Activated CD8-positive, alpha-beta memory T cell treated with anti-CD3 and anti-CD28 coated beads, Interleukin-2, amount 50 U/mL, for 24 hours (primary cell): ENCODE data around the gene SEMA4F.
"Not testable (repeated sequence)": the region's sequence is repeated elsewhere in the genome, so short reads cannot be mapped to it uniquely, and the experiment has no call there.

Experiments
- DNase-seq: peaks from one replicate; pipeline ENCODE4 v3.0.0-alpha.2; 2020; ENCODE audit errors: extremely low read depth

SEMA4F gene, protein sequence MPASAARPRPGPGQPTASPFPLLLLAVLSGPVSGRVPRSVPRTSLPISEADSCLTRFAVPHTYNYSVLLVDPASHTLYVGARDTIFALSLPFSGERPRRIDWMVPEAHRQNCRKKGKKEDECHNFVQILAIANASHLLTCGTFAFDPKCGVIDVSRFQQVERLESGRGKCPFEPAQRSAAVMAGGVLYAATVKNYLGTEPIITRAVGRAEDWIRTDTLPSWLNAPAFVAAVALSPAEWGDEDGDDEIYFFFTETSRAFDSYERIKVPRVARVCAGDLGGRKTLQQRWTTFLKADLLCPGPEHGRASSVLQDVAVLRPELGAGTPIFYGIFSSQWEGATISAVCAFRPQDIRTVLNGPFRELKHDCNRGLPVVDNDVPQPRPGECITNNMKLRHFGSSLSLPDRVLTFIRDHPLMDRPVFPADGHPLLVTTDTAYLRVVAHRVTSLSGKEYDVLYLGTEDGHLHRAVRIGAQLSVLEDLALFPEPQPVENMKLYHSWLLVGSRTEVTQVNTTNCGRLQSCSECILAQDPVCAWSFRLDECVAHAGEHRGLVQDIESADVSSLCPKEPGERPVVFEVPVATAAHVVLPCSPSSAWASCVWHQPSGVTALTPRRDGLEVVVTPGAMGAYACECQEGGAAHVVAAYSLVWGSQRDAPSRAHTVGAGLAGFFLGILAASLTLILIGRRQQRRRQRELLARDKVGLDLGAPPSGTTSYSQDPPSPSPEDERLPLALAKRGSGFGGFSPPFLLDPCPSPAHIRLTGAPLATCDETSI

GRCh38 chr2:74653985-74654882 is at the start of gene SEMA4F:
Gene SEMA4F (plus strand): TSS chr2:74654247. CDS start chr2:74654377, 130 bp downstream.
- peak; percentile 85 for DNase-seq

DNA sequence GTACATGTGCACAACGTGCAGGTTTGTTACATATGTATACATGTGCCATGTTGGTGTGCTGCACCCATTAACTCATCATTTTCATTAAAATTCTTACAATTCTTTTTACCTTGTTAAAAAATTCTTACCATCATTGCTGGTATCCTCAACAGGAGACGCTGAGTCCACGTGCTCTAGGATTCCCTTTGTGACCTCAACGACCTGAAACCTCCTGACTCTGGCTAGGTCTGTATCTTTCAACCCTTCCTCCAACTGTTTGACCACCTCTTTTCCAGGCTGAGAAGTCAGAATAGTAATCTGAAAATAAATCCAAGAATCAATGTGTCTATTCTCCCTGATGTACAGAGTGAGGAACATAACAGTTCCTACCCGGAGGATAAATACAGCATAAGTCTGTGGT is 47.1 kb upstream of the SEMA4F start:
- no peak for DNase-seq

- no peak for DNase-seq
Observed at GRCh38 chr2:74617122-74617521, 36.9 kb upstream of the SEMA4F start.

- DNase-seq, result no peak
Observed at GRCh38 chr2:74618410-74619083, 35.5 kb upstream of the SEMA4F start.

DNA sequence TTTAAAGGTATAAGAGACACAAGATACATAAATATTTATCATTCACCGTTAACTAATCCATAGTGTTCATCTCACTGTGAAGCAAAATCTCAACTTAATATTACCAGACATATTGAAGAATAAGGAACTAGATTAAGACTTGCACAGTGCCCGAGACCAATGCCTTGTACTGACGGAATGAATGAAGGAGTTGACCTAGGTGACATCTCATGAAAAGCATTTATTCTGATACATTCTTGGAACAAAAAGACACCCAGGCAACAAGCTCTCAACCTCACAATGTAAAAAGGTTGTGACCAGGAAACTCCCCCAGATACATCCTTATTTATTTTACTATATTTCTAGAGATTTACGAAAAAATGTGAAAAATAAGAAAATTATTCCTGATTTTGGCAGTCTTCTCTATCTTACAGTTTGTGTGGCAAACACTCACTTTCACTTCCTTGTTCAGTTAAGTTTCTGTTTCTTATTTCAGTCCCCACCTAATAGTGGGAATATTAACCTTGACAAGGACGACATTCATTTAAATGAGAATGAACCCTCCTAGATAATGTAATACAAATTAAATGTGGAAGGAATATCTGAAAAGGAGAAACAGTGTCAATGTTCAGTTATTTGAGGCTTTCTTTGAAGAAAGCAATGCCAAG is 34.3 kb upstream of the SEMA4F start:
- no peak for DNase-seq

DNA sequence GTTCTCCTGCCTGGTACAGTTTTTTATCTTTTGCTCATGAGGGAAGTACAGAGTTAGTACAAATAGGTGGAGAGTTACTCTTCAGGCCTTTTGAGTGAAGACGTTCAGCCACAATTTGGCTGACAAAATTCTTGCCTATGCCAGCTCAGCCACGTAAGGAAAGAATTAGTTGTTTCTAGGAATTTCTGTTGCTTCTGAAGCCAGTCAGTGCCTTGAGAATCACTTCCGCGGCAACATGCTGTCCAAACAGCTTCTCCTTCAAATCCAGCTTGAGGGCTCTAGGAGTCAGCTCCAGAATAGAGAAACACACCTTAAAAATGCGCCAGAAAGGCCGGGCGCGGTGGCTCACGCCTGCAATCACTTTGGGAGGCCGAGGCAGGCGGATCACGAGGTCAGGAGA is 33.4 kb upstream of the SEMA4F start:
- DNase-seq, result no peak

GRCh38 chr2:74625658-74626425 is 28.2 kb upstream of the SEMA4F start:
- DNase-seq, result no peak

- no peak for DNase-seq
Observed at GRCh38 chr2:74628538-74629105, 25.4 kb upstream of the SEMA4F start.

DNA sequence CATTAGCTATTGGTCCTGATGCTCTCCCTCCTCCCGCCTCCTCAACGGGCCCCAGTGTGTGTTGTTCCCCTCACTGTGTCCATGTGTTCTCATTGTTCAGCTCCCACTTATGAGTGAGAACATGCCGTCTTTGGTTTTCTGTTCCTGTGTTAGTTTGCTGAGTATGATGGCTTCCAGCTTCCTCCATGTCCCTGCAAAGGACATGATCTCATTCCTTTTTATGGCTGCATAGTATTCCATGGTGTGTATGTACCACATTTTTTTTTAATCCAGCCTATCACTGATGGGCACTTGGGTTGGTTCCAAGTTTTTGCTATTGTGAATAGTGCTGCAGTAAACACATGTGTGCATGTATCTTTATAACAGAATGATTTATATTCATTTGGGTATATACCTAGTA is 23.6 kb upstream of the SEMA4F start:
- not testable (repeated sequence) for DNase-seq

- DNase-seq, result no peak
Observed at GRCh38 chr2:74632209-74632938, 21.7 kb upstream of the SEMA4F start.

DNA sequence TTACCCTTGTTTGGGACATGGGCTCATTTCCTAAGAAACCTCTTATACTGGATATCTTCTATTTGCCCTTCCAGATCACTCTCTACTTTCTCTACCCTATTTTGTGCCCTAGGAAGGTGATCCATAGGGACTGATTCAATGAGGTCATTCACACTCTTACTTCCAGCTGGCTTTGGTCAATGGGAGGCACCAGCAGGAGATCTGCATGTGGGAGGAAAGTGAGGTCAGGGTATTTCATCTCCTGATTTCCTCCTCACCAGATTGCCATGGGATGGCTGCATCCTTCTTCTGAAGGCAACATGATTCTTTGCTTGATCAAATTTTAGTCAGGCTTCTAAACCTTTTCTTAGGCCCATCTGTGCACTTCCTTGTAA is 21.1 kb upstream of the SEMA4F start:
- DNase-seq, result no peak

DNA sequence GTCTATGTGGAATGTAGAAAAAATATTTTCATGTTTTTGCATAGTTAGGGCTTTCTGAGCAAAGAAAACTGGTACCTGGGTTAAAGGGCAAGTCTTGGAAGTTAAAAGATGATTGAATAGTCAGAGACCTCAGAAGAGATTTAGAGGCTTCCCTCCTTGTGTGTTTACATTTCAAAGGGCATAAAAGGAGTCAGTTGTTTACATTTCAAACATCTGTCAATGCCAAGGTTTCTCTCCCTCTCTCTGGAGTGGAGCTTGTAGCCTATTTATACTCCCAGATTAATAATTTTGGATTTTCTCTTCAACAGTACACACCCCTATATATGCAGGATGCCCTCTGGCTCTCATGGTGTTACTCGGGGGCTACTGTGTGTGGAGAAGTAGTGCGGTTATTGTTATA is 14.5 kb upstream of the SEMA4F start:
- no peak for DNase-seq

DNA sequence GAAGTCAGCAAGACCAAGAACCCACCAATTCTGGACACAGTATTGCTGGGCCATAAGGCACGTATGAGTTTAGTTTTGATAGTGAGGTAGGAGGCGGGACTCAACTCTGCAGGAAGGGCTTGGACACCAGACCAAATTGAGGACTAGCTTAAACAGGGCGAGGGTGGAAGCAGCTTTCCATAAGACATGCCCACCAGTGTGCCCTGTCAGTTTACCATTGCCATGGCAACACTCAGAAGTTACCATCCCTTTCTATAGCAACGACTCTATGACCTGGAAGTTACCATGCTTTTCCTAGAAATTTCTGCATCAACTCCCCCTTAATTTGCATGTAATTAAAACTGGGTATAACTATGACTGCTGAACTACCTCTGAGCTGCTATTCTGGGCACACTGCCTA is 8.7 kb upstream of the SEMA4F start:
- DNase-seq, result no peak

GRCh38 chr2:74646201-74646600 is 7.8 kb upstream of the SEMA4F start:
- DNase-seq, result no peak

GRCh38 chr2:74646834-74647482 is 7.1 kb upstream of the SEMA4F start:
- no peak for DNase-seq

GRCh38 chr2:74648009-74648443 is 6.0 kb upstream of the SEMA4F start, which contains the start of gene M1AP:
Gene M1AP (minus strand): TSS chr2:74648330. CDS start chr2:74640275, 8,055 bp downstream.
- no peak for DNase-seq

DNA sequence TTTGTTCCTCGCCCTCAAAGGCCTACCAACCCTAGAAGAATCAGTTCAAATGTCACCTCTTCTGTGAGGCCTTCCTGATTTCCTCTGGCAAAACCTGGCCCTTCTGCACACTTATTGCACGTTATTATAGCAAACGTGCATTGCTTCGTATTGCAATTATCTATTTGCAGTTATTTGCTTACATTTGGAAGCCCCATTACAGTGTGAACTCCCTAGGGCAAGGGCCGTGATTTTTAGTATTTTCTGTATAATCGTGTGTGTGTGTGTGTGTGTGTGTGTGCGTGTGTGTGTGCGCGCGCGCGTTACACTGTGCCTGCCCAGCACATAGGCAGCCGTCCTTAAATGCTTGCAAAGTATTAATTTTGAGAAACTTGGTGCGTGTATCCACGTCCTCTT is 460 bp upstream of the SEMA4F start:
- DNase-seq, result no peak

DNA sequence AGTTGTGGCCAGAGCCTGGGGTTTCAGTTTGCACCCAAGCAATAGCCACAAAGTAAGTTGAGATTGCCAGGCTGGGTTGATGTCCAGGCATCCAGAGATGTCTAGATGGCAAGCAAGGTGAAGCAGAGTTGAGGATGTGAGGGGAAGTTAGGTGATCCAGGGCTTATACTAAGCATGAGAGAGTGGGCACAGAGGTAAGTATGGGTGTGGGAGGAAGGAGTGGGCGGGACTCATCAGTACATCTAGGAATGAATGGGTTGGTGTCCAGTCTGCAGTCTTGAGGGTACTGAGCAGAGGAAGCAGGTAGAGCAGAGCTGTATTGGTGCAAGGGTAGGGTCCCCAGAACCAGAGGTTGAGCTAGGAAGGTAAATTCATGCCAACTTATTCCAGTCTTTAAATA is 1.5 kb downstream of the SEMA4F start:
- no peak for DNase-seq

- DNase-seq, result no peak
Observed at GRCh38 chr2:74658516-74658915, 4.5 kb downstream of the SEMA4F start.
